ENCODE measurements around the gene SPOCK2.
A peak's percentile ranks its signal among the peaks of the same experiment; 100 is the strongest.

The SPOCK2 gene

DNA sequence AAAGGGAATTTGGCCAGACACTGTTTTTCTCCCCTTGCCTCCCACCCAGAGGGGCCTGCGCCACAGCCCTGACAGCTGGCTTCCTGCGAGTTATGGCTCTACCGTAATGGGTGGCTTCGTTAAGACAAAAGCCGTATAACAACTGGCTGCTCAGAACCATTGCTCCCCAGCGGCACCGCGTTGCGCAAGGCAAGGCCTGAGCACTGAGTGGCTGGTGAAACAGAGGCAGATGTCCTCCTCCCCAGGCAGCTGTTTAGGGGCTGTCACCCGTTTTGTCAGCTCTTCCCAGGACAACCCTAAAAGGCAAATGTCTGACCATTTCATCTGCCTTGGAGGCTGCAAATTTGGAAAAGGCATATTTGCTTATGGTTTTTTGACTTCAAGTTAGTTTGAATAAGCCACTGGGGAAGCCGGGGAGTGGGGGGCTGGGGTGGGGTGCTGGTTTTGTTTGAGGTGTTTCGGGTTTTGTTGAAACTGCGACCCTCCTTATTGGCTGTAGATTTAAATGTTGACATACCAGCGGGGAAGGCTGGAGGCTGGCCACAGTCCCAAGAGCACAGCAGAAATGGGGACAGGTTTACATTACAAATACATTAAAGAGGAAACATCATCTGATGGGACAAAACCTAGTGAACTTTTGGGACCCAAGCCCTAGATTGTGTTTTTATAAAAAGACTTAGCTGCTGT lies 681 bp upstream of the SPOCK2 start:
- no peak for DNase-seq (ENCODE audit: low read depth)
- TF ChIP-seq, protein P1, sequence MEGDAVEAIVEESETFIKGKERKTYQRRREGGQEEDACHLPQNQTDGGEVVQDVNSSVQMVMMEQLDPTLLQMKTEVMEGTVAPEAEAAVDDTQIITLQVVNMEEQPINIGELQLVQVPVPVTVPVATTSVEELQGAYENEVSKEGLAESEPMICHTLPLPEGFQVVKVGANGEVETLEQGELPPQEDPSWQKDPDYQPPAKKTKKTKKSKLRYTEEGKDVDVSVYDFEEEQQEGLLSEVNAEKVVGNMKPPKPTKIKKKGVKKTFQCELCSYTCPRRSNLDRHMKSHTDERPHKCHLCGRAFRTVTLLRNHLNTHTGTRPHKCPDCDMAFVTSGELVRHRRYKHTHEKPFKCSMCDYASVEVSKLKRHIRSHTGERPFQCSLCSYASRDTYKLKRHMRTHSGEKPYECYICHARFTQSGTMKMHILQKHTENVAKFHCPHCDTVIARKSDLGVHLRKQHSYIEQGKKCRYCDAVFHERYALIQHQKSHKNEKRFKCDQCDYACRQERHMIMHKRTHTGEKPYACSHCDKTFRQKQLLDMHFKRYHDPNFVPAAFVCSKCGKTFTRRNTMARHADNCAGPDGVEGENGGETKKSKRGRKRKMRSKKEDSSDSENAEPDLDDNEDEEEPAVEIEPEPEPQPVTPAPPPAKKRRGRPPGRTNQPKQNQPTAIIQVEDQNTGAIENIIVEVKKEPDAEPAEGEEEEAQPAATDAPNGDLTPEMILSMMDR (conservative IDR thresholded peaks at IDR 0.05; ENCODE audit: control insufficient read depth, insufficient read depth, low read depth, low read length) = no peak
- no peak overlapping the region for H3K4me3 ChIP-seq (ENCODE audit: control insufficient read depth, low read depth, low read length)

DNA sequence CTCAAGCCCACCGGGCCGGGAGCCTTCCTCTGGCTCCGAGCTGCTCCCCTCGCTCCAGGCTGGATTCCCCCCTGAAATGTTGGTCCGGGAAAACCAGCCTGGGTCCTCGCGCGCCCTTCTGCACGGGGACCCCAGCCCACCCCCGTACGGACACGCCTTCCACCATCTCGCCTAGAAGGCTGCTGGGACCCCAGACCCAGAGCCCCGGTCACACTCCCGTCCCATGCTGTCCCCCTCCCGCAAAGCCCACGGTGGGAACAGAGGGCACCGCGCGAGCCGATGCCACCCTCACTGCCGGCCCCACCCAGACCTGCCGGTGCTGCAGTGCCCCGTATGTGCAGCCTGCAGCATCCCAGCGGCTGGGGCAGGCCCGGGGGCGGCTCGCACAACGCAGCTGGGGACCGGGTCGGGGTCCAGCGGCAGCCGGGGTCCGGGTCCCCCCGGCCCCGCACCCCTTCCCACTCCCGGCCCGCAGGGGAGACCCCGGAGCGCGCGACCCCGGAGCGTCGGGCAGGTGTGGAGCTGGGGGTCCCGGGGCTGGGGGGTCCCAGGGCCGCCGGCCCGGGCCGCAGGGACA lies 871 bp downstream of the SPOCK2 start:
- DNase-seq (ENCODE audit: low read depth) = no peak

DNA sequence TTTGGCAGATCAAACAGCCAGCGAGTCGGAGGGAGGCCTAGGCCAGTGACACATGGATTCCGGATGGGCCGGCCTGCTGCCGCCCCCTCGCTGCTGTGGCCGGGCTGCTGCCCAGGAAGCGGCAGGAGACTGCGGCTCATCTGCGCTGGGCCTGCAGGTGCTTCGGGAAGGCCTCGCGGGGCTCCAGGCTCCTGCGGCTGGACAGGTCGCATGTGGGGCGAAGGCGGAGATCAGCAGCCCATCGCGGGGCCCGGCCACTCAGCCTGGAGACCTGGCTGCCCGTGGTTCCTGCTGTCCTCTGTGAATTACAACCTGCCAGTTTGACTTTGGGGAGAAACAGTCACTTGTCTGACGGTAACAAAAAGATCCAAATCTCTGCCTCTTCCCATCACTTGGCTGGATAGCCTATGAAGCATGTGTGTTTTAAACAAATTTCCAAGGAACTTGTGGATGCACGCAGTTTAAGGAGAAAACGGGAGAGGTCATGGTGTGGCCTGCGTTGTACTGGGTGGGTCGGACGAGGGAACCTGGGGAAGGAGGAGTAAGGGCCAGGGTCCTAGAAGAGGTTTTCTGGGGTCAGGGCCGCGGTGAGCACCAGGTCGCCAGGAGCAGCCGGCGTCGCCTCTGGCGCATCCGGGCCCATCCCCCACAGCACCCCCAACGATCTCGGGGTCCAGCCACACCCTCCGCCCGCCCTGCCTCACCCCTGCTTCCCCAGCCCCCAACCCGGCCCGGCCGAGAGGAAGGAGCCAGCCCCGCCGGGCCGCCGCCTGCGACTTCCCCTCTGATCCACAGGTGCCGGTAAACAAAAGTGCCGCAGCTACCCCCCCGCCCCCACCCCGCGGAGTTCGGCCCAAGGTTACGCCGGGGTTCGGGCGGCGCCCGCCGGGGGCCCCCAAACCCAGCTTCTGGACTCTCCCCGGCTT lies 1.6 kb downstream of the SPOCK2 start:
- TF ChIP-seq, protein P1 (conservative IDR thresholded peaks at IDR 0.05; ENCODE audit: control insufficient read depth, insufficient read depth, low read depth, low read length) = no peak
- H3K4me3 ChIP-seq (ENCODE audit: control insufficient read depth, low read depth, low read length) = no peak overlapping the region
- peak; percentile 22 for DNase-seq (ENCODE audit: low read depth)

More for the DNA sequence above, 871 bp downstream of the SPOCK2 start:
- TF ChIP-seq, protein P1 (conservative IDR thresholded peaks at IDR 0.05; ENCODE audit: control insufficient read depth, insufficient read depth, low read depth, low read length) = no peak
- no peak overlapping the region for H3K4me3 ChIP-seq (ENCODE audit: control insufficient read depth, low read depth, low read length)

DNA sequence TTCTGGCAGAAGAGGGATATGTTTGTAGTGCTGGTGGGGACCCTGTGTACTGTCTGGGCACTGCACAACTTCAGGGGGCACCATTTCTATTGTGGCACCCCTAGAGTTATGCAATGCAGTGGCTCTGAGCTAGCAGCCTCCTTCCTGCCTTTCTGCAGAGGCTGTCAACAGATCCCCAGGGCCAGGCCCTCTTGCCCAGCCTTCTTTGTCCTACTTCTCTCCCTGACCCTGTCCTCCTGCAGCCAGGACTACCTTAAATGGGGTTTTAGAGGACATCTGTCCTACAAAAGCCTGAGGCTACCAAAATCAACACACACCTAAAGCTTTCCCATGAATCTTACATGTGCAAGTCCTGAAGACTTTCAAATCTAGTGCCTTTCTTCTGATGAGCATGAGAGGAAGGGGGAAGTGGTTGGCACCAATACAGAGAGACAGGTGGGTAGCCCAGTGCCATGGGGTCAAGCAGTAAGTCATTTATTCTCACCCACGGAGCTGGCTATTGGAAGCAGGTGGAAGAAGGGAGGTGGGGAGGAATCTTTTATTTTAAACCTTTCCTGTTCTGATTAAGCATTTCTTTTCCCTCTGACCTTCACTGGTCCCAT lies 2.4 kb downstream of the SPOCK2 start:
- H3K4me3 ChIP-seq (ENCODE audit: control insufficient read depth, low read depth, low read length) = no peak overlapping the region
- DNase-seq (ENCODE audit: low read depth) = no peak
- TF ChIP-seq, protein P1 (conservative IDR thresholded peaks at IDR 0.05; ENCODE audit: control insufficient read depth, insufficient read depth, low read depth, low read length) = no peak

DNA sequence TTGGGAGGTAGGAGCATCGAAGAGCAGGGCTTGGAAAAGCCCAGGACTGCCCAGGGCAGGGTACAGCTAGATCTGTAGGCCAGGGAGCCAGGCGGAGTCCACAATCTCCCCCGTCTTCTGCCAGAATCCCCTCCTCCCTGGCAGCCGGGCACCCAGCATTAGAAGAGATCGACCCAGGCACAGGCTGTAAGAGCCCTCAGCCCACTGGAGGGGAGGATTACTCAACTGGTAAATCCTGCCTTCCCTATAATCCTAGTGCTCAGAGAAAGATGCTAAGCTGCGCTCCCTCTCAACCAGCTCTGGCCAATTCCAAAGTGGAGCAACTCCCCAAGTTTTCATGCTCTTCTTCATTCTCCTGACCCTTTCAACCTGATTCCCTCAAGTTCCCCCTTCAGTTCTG lies 3.2 kb downstream of the SPOCK2 start:
- DNase-seq (ENCODE audit: low read depth) = no peak
- H3K4me3 ChIP-seq (ENCODE audit: control insufficient read depth, low read depth, low read length) = no peak overlapping the region
- TF ChIP-seq, protein P1 (conservative IDR thresholded peaks at IDR 0.05; ENCODE audit: control insufficient read depth, insufficient read depth, low read depth, low read length) = no peak

DNA sequence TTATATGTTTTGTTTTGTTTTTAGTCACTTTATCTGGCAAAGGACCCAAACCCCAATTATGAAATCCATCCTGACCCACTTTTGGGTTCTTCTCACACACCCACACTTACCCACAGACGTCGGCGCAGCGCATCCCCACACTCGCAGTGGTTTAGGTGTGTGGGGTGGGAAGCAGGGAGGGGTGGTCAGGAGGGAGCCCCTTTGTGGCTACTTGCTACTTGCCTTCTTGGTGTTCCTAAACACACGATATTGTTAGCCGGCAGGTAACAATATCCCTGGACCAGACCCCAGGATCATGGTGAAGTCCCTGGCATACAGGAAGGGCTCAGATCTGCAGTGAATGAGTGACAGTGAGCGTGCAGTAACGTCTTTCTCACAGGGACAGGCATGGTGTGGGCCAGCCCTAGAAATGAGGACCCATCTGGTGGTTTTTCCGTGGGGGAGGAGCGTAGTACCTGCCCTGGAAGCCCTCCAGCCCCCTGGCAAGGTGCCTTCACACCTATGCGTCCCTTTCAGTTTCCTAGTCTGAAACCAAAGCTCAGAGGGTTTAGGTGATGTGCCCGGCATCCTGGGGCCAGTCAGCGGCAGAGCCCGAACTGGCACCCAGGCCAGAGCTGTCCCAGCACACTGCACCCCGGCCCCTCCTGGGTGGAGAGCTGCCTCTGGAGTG lies 4.4 kb downstream of the SPOCK2 start:
- no peak overlapping the region for H3K4me3 ChIP-seq (ENCODE audit: control insufficient read depth, low read depth, low read length)
- no peak for DNase-seq (ENCODE audit: low read depth)
- TF ChIP-seq, protein P1 (conservative IDR thresholded peaks at IDR 0.05; ENCODE audit: control insufficient read depth, insufficient read depth, low read depth, low read length) = no peak
